Heart right ventricle (tissue), 16 donors: ENCODE measurements around the gene CPEB1. TPM values are rescaled to one million over a fixed set of nuclear protein-coding genes. Genes with fewer than 3 reads are reported as not detected.

Source experiments
- ATAC-seq, 8 donors: fragments of 200-7000 bp; cut with Tn5 transposase; one replicate each; pipeline ENCODE4 v1.9.1; 2020; ENCODE audit warnings: mild to moderate bottlenecking in 8 of 8, moderate library complexity in 8 of 8, moderate number of reproducible peaks in 1 of 8
- DNase-seq, 2 donors: peaks; one replicate each; pipeline ENCODE4 v3.0.0-alpha.2; 2020
- H3K27ac ChIP-seq, 10 donors: fragments of 200-600 bp; sonication (generic) in 2 of 10; one replicate each; pipeline versions ENCODE4 v1.5.0 to v1.8.0; 2020 to 2022; ENCODE audit warnings: mild to moderate bottlenecking in 3 of 10
- H3K27me3 ChIP-seq, 7 donors: fragments of 200-600 bp; one replicate each; pipeline ENCODE4 v1.8.0; 2021 to 2022; ENCODE audit warnings: mild to moderate bottlenecking in 2 of 7
- H3K36me3 ChIP-seq, 9 donors: fragments of 200-600 bp; sonication (generic) in 1 of 9; one replicate each; pipeline versions ENCODE4 v1.5.0 to v1.8.0; 2020 to 2022; ENCODE audit warnings: mild to moderate bottlenecking in 2 of 9
- H3K4me1 ChIP-seq, 9 donors: fragments of 200-600 bp; sonication (generic) in 1 of 9; one replicate each; pipeline versions ENCODE4 v1.5.0 to v1.8.0; 2020 to 2022; ENCODE audit warnings: mild to moderate bottlenecking in 4 of 9
- H3K4me3 ChIP-seq, 10 donors: fragments of 200-600 bp; sonication (generic) in 2 of 10; one replicate each; pipeline versions ENCODE4 v1.5.0 to v1.8.0; 2020 to 2022; ENCODE audit warnings: mild to moderate bottlenecking in 7 of 10, moderate library complexity in 2 of 10
- H3K9me3 ChIP-seq, 11 donors: fragments of 200-600 bp in 10 of 11; sonication (generic) in 2 of 11; one replicate each; pipeline versions ENCODE4 v1.5.0 to v1.8.0; 2013 to 2022; ENCODE audit warnings: mild to moderate bottlenecking in 2 of 11, control low read depth in 1 of 11, moderate library complexity in 1 of 11
- WGBS, 2 donors: extraction: QIAGEN DNeasy Blood & Tissue Kit; methylation state at CpG; one replicate each; pipeline ENCODE4 v1.1.7; 2013; ENCODE audit warnings: inconsistent platforms in 1 of 2; 5-methylcytosine and 5-hydroxymethylcytosine counted together
- intact Hi-C, 10 donors: fragments of 100-400 bp; cut with DNase I; formaldehyde crosslinking; loops; one replicate each; pipeline versions ENCODE4 v1.11.1 to v1.14.2; 2022
- polyA plus RNA-seq, 2 donors: library from polyadenylated mRNA; stranded (reverse); fragments of 200-250 nt; gene quantifications; one replicate each; pipeline ENCODE4 v1.2.3, GENCODE V29; 2013
- total RNA-seq, 10 donors: library from RNA; stranded (reverse); fragmentation: NEBNext Ultra II Directional in 3 of 10; extraction: Animal tissue kit (Norgen Biotek cat#: 25700) in 3 of 10; gene quantifications; one replicate each; pipeline versions ENCODE4 v1.2.1 to v1.2.4, GENCODE V29; 2021 to 2023
- TF ChIP-seq, protein P1 (sequence below), 9 donors: fragments of 200-600 bp; sonication (generic) in 2 of 9; IDR thresholded peaks; one replicate each; pipeline versions ENCODE4 v1.5.0 to v1.8.0; 2021 to 2022; ENCODE audit warnings: antibody characterized with exemption in 9 of 9, mild to moderate bottlenecking in 5 of 9, moderate library complexity in 1 of 9
- donor health status: Arrhythmogenic right ventricular cardiomyopathy.
- donor health status: ischemic (EF 13 %, LVEDD 7.1; RV severe dilation, severe dysfunction).
- donor health status: healthy with polysubstance abuse.
- donor health status: DM: no; HTN: yes; CAD: no.
- donor health status: DM: no; HTN: no; CAD: no.
- donor health status: ischemic (EF 25% LVEDD 6.9; RV normal size, moderate dysfunction).
- donor health status: ischemic (EF 25% LVEDD 5.7; RV mildly dilated, moderate dysfunction).
- donor health status: healthy.
- donor health status: DM: yes; HTN: yes; CAD: no.
- donor health status: Ischemic cardiomyopathy.
- donor health status: ischemic (EF 35%, LVEDD 5.7; RV mildly dilated, moderate dysfunction).
- donor health status: nonischemic (EF 11% LVEDD 7.7; RV severe dilation, severe dysfunction).
- donor health status: DM: yes; HTN: yes; CAD: no.
- donor health status: PGD.
- donor health status: ischemic (EF 29% LVEDD 5.4; RV normal size, mild dysfunction).
- donor health status: nonischemic (EF 23%, LVEDD 6.1; RV moderate dilation, normal function).

Gene CPEB1
- total and polyA plus RNA-seq, 12 donors = 0.20 to 5.2 (median 1.4) TPM

DNA sequence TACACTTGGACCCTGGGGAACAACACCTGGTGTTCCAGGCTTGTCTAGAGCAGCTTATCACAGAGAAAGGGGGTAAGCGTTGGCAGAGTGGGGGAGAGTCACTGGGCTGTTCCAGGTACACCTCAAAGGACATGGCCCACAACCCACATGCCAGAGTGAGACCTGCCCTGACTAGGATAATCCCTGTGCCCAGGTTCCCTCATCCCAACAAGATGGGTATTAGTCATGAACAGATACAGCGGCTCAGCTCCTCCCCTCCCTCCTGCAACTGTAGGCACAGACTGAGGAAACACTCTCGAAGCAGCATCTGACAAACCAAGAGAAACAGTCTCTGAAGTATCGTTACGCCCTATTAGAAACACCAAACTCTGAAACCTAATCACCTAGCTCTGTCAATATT is 74.9 kb downstream of the CPEB1 start:
- Histone ChIP-seq H3K4me3 (peak overlapping the region in 5 of 10 donors; percentile 50 to 53 (median 52)), H3K27ac (peak overlapping the region in 1 of 10 donors; percentile 31), H3K27me3 (peaks cover 0 to 10% (median 4%) of the 10 kb centered on the region in 7 donors), H3K4me1 (peaks cover 0 to 13% (median 7%) of the 10 kb centered on the region in 9 donors), H3K9me3 (no peaks in the 10 kb centered on the region), H3K36me3 (no peaks in the 10 kb centered on the region)
- intact Hi-C loops = no loop called here
- TF ChIP-seq, protein P1, sequence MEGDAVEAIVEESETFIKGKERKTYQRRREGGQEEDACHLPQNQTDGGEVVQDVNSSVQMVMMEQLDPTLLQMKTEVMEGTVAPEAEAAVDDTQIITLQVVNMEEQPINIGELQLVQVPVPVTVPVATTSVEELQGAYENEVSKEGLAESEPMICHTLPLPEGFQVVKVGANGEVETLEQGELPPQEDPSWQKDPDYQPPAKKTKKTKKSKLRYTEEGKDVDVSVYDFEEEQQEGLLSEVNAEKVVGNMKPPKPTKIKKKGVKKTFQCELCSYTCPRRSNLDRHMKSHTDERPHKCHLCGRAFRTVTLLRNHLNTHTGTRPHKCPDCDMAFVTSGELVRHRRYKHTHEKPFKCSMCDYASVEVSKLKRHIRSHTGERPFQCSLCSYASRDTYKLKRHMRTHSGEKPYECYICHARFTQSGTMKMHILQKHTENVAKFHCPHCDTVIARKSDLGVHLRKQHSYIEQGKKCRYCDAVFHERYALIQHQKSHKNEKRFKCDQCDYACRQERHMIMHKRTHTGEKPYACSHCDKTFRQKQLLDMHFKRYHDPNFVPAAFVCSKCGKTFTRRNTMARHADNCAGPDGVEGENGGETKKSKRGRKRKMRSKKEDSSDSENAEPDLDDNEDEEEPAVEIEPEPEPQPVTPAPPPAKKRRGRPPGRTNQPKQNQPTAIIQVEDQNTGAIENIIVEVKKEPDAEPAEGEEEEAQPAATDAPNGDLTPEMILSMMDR (IDR thresholded peaks at IDR 0.05) = no peak
- ATAC-seq = peak in 4 of 8 donors; percentile 7 to 27 (median 12)
- no peak for DNase-seq
- 81 to 83% methylated on average over 5 of the region's 5 CpGs for WGBS, 2 donors

DNA sequence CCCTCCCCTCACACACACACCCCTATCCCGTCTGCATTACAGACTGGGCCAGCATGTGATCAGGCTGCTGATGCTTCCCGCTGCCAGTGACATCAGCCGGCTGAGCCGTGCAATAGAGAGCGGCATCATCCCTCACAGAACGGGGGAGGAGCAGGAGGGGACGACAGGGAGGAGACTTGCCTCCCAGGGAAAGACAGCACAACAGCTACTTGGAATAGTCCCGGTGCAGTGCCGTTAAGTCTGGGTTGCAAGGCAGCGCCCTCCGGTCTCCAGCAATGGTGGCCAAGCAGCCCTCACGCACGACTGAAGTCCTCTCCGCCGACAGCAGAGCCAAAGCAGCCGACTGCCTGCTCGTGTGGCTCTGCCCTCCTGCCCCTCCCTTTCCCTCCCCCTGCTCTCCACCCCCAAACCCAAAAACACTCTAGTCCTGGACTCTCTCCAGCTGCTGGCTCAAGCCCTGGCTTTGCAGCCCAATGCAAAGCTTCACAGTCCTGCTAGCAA is 75.4 kb downstream of the CPEB1 start:
- peak; percentile 47 to 64 for DNase-seq
- Histone ChIP-seq H3K27me3 (peaks cover 0 to 10% (median 4%) of the 10 kb centered on the region in 7 donors), H3K4me3 (peak overlapping the region; percentile 22 to 53 (median 46)), H3K36me3 (no peaks in the 10 kb centered on the region), H3K4me1 (peaks cover 0 to 13% (median 7%) of the 10 kb centered on the region in 9 donors), H3K9me3 (no peaks in the 10 kb centered on the region), H3K27ac (peak overlapping the region in 7 of 10 donors; percentile 30 to 49 (median 31))
- peak; percentile 83 to 97 (median 90) for ATAC-seq
- WGBS, 2 donors = 0 to 1% methylated on average over 17 of the region's 17 CpGs
- intact Hi-C loops = no loop called here
- TF ChIP-seq, protein P1 (IDR thresholded peaks at IDR 0.05) = no peak

DNA sequence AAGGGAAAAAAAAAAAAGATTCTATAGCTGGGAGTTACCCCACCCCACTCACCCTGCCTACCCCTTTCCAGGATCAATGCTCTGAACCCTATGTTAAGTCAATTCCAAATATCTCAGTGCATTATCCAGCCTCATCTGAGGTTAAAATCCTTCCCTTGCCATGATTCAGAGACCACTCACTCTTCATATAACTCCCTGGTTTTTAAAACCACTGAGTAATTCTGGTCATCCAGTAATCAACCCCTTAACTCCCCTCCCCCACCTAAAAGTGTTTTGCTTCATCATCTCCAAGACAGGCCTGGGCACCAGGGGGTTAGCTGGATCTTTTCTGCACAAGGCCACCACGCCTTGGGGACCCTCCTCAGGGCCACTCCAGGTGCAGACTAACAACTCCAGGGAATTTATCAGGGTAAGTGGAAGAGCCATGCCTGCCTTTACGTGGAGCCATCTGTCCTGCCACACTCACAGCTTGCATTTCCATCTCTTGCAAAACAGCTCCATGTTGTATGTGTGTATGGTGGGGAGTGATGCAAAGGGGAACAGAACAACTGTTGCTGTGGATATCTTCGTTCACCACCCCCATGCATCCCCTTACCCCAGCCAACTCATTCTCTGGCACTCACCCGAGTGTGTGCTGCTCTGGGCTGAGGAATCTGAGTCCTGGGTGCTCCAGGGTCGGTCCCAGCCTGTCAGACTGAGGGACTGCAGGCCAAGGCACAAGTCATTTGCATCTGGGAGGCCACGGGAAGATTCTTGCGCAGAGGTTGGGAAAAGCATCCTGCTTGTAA is 76.2 kb downstream of the CPEB1 start:
- TF ChIP-seq, protein P1 (IDR thresholded peaks at IDR 0.05) = no peak
- intact Hi-C loops = no loop called here
- Histone ChIP-seq H3K36me3 (no peaks in the 10 kb centered on the region), H3K27ac (peak overlapping the region in 2 of 10 donors; percentile 39 to 47), H3K4me1 (peaks cover 0 to 13% (median 7%) of the 10 kb centered on the region in 9 donors), H3K9me3 (no peaks in the 10 kb centered on the region), H3K4me3 (peak overlapping the region in 8 of 10 donors; percentile 31 to 53 (median 50)), H3K27me3 (peaks cover 0 to 10% (median 4%) of the 10 kb centered on the region in 7 donors)
- WGBS, 2 donors = 37 to 47% methylated on average over 7 of the region's 7 CpGs
- ATAC-seq (peak in 1 of 8 donors; percentile 10), DNase-seq (no peak)

DNA sequence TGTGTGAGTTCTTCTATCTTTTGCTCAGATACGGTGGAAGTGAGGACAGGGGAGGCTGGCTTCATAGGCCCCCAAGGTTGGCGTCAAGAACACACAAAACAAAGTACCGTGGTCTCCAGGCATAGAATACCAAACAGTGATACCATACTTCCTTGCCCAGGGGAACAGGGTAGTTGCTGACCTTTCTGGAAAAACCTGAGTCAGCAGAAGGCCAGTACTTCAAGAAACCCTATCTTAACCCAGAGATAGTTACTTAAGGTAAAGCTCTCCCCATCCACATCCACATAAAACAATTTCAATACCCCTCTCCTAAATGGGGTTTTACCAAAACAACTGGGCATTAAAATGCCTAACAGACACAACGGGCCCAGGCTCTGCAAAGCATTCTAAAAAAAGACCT is 77.3 kb downstream of the CPEB1 start:
- no peak for DNase-seq
- Histone ChIP-seq H3K4me1 (peaks cover 0 to 13% (median 7%) of the 10 kb centered on the region in 9 donors), H3K9me3 (no peaks in the 10 kb centered on the region), H3K27me3 (peaks cover 0 to 7% (median 4%) of the 10 kb centered on the region in 7 donors), H3K27ac (no peak overlapping the region), H3K36me3 (no peaks in the 10 kb centered on the region), H3K4me3 (no peak overlapping the region)
- WGBS, 2 donors = 91 to 92% methylated on average over 4 of the region's 4 CpGs
- intact Hi-C loops = no loop called here
- TF ChIP-seq, protein P1 (IDR thresholded peaks at IDR 0.05) = no peak
- ATAC-seq = no peak
